Measurements from ENCODE around the gene SLF2. TPM values are rescaled to one million over a fixed set of nuclear protein-coding genes. Genes with fewer than 3 reads are reported as not detected.
A peak's percentile ranks its signal among the peaks of the same experiment; 100 is the strongest.

Gene SLF2
- total RNA-seq, 1 experiment from 2014 or later = 10.7 TPM

DNA sequence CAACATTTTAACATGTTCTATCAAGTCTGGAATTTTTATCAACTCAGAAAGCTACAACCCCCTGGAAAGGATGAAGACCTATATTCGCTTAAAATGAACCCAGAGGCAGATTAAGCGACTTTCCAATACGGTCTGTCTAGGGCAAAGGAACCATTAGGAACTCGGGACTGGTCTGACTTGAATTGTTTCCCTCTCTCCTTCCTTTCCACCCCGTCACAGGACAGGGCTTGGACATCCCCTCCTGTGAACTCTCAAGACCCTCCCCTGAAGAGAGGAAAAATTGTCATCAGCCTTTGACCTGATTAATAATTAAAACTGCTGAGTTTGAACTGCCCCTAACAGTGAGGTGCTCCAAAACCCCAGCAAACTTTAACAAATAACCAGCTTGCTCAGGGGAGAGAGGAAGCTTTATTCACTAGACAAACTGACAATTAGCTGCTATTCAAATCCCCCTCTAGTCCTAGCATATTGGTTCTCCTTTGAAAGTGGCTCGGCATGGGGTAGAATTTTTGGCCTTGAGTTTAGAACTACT, 22.6 kb upstream of the SLF2 start:
- Histone ChIP-seq H3K9me3 (no peaks in the 10 kb centered on the region), H3K27me3 (no peaks in the 10 kb centered on the region), H3K4me3 (no peak overlapping the region), H3K36me3 (no peaks in the 10 kb centered on the region)
- no peak for DNase-seq

DNA sequence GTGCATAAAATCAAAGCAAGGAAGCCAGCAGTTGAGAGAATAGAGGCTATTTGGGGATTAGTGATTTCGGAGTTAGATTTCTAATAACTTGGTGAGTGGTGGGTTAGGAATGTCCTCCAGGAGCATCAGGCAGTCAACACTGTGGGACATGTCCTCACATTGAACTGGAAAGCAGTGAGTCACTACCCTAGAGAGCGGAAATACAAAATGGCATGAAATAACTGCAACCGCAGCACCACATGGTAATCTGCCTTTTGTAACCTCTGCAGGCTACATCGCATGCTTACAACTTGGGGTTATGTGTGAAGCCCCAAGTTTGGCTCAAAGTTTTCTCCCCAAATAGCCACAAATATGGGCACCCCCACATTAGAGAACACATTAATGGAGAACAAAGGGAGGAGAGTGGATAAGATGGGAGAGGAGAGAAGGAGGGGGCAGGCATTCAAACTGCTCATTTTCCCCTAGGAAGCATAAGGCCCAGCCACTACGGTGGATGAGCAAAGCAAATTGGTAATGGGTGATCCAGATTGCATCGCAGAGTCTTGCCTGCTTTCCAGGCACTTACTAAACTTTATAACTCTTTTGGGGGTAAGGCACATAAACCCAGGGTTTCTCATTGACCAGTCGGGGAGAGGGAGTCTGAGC, 22.0 kb upstream of the SLF2 start:
- Histone ChIP-seq H3K9me3 (no peaks in the 10 kb centered on the region), H3K36me3 (no peaks in the 10 kb centered on the region), H3K4me3 (no peak overlapping the region), H3K27me3 (no peaks in the 10 kb centered on the region)
- DNase-seq = peak; percentile 80

DNA sequence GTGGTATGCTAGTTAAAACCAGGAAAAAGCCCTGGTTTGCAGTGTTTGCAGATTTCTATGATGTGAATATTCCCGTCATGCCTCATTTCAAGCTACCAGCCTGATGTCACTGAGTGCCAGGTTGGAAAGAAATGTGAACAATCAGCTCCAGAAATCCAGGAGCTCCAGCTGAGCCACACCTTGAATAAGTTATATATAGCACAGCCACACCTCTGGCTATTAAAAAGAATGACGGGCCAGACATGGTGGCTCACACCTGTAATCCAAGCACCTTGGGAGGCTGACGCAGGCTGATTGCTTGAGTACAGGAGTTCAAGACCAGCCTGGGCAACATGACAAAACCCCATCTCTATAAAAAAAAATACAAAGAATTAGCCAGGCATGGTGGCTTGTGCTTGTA, 18.7 kb upstream of the SLF2 start:
- DNase-seq = no peak
- H3K9me3 ChIP-seq = no peaks in the 10 kb centered on the region
- H3K4me3 ChIP-seq = no peak overlapping the region
- no peaks in the 10 kb centered on the region for H3K36me3 ChIP-seq
- H3K27me3 ChIP-seq = no peaks in the 10 kb centered on the region

DNA sequence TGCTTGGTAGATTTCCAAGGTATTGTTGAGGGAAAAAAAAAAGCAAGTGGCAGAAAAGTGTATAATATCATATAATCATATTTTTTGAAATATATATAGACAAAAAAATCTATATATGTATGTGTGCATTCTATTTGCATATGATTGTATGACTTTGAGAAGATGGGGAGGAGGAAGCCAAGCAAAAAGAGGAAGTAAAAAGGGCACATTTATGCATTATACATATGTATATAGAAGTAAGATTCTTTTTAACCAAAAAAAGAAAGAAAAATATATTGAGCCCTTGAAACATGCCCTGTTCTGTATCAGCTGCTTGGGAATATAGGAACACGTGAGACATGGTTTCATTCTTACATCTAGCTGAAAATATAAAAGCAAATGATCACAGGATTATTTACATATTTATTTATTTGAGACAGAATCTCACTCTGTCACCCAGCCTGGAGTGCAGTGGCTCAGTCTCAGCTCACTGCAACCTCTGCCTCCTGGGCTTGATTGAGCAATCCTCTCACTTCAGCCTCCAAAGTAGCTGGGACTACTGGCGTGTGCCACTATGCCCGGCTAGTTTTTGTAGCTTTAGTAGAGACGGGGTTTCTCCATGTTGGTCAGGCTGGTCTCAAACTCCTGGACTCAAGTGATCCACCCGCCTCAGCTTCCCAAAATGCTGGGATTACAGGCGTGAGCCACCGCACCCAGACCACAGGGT, 18.0 kb upstream of the SLF2 start:
- no peaks in the 10 kb centered on the region for H3K9me3 ChIP-seq
- H3K27me3 ChIP-seq = no peaks in the 10 kb centered on the region
- DNase-seq = no peak
- no peak overlapping the region for H3K4me3 ChIP-seq
- H3K36me3 ChIP-seq = no peaks in the 10 kb centered on the region

DNA sequence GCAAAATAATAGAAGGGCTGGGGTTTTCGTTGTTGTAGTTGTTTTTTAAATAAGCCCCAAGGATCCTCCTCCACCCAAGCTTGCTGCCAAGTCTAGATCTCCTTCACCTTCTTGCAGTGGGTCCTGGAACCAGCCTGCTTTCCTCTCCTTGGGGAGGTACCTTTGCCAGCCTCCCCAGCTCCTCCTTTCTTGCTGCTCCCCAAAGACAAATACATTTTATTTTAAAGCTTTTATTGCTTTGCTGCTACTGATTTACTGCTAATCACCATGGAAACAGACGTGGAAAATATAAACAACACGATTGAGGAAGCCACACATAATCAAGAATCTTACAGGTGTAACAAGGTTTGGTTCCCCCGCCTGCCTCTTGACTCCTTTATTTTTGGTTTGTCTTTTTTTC, 17.4 kb upstream of the SLF2 start:
- Histone ChIP-seq H3K9me3 (no peaks in the 10 kb centered on the region), H3K27me3 (no peaks in the 10 kb centered on the region), H3K36me3 (no peaks in the 10 kb centered on the region), H3K4me3 (no peak overlapping the region)
- no peak for DNase-seq

DNA sequence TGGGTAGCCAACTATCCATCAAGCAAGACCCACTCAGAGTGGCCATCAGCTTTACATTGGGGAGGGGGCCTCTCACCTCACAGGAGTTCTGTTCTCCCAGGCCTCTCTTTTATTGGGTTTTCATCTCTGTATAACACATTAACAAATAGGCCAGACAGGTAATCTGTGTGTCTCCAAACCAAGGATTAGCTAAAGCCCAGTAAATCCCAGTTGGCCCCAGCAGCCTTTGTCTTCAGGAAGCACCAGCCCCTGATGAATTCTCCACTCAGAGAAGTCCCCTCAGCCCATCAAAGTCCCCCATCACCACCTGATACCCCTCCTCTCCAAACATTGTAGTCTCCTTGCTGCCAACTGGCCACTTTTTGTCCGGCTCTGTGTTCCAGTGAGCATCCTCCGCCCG, 16.9 kb upstream of the SLF2 start:
- no peak for DNase-seq
- no peaks in the 10 kb centered on the region for H3K36me3 ChIP-seq
- no peaks in the 10 kb centered on the region for H3K9me3 ChIP-seq
- no peak overlapping the region for H3K4me3 ChIP-seq
- H3K27me3 ChIP-seq = no peaks in the 10 kb centered on the region

DNA sequence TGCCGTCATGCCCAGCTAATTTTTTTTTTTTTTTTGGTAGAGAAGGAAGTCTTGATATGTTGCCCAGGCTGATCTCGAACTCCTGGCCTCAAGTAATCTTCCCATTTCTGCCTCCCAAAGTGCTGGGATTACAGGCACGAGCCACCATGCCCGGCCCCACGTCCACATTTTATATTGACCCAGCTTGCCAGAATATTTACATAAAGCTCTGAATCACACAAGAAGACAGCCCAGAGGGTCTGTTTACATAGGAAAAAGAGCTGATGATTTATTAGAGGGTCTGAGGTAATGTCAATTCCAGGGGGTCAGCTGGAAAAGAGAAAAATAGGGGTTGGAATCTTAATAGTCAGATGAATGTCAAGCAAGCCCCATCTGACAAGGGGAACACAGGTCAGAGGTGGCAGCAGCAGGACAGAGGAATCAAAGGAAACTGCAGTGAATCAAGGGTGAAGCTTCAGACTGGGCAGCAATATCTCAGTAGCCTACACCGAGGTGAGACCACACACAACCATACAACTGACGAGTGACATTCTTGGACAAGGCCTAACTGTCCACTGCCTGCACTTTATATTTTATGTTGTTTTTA, 15.8 kb upstream of the SLF2 start:
- no peak for DNase-seq
- Histone ChIP-seq H3K9me3 (no peaks in the 10 kb centered on the region), H3K36me3 (no peaks in the 10 kb centered on the region), H3K27me3 (no peaks in the 10 kb centered on the region), H3K4me3 (no peak overlapping the region)

DNA sequence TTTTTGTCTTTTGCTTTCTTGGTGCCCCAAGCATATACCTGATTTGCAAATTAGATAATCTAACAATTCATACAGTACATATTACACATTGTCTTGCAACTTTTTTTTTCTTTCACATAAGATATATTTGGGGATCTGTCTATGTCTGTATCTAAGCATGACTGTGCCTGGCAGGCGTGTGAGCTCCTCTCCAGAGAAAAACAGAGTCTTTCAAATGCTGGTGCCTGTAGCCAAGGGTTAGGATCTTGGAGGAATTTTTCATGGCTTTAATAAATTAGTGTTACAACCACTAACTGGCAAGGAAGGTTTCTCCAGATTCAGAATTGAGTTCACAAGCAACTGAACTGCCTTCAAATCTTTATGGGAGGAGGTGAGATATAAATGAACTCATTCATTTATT, 14.8 kb upstream of the SLF2 start:
- H3K9me3 ChIP-seq = no peaks in the 10 kb centered on the region
- H3K4me3 ChIP-seq = no peak overlapping the region
- H3K27me3 ChIP-seq = no peaks in the 10 kb centered on the region
- DNase-seq = no peak
- no peaks in the 10 kb centered on the region for H3K36me3 ChIP-seq

DNA sequence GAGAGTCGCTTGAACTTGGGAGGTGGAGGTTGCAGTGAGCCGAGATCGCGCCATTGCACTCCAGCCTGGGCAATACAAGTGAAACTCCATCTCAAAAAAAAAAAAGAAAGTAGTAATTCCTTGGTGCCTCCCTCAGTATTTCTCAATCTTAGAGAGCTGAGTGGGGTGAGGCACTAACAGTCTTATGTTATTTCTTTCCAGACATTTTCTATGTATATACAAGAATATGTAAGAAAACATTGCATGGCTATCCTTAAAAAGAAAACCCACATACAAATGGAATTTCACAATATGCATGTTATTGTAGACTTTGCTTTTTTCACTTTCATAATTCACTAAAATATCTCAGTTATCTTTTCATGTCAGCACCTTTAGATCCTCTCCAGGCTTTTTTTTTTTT, 13.6 kb upstream of the SLF2 start:
- Histone ChIP-seq H3K36me3 (no peaks in the 10 kb centered on the region), H3K4me3 (no peak overlapping the region)
- DNase-seq = no peak

DNA sequence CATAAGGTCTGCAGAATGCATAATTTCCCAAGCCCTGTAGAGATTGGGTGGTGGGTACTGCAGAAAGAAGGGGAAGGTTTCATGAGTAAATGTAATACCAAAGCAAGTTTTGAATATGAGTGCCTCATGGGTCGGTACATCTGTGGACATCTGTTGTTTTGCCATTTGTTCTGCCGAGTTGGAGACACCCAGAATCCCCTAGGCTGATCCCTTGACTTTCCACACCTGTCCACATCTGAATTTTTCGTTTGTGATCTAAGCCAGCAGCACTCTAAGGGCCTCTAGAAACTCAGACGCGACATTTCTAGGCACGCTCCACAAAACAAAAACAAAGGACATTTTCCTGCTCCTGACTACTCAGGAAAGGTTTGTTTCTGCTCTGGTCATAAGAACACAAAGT, 11.7 kb upstream of the SLF2 start:
- no peaks in the 10 kb centered on the region for H3K27me3 ChIP-seq
- no peaks in the 10 kb centered on the region for H3K36me3 ChIP-seq
- H3K4me3 ChIP-seq = no peak overlapping the region
- no peaks in the 10 kb centered on the region for H3K9me3 ChIP-seq
- no peak for DNase-seq

More for the DNA sequence above, 13.6 kb upstream of the SLF2 start:
- H3K27me3 ChIP-seq = no peaks in the 10 kb centered on the region
- no peaks in the 10 kb centered on the region for H3K9me3 ChIP-seq

DNA sequence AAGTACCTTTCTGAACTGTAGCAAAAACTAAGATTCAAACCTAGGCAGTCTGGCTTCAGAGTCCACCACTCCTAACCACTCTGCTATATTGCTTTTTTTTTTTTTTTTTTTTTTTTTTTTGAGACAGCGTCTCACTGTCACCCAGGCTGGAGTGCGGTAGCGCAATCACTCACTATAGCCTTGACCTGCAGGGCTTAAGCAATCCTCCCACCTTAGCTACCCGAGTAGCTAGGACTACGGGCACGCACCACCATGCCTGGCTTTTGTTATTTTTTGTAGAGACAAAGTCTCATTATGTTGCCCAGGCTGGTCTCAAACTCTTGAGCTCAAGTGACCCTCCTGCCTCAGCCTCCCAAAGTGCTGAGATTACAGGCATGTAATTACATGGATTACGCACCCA, 10.1 kb upstream of the SLF2 start:
- H3K4me3 ChIP-seq = no peak overlapping the region
- H3K27me3 ChIP-seq = no peaks in the 10 kb centered on the region
- no peaks in the 10 kb centered on the region for H3K9me3 ChIP-seq
- no peaks in the 10 kb centered on the region for H3K36me3 ChIP-seq
- no peak for DNase-seq

DNA sequence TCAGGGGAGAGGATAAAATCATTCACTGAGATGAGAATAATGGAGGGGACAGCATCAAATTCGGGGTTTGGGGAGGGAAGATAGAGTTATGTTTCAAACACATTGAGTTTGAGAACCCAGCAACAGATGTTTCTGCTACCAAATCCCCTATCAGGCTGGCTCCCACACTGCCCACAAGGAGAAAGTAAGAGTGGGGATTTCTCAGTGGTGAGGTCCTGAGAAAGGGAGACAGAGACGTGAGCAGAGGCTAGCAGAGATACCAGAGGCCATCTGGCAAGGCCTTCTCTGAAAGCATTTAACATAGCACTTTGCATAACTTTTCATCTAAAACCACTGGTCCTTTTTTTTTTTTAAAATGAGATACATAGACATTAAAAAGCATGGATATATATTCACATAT, 7.8 kb upstream of the SLF2 start:
- no peaks in the 10 kb centered on the region for H3K36me3 ChIP-seq
- H3K9me3 ChIP-seq = no peaks in the 10 kb centered on the region
- no peaks in the 10 kb centered on the region for H3K27me3 ChIP-seq
- no peak overlapping the region for H3K4me3 ChIP-seq
- no peak for DNase-seq

DNA sequence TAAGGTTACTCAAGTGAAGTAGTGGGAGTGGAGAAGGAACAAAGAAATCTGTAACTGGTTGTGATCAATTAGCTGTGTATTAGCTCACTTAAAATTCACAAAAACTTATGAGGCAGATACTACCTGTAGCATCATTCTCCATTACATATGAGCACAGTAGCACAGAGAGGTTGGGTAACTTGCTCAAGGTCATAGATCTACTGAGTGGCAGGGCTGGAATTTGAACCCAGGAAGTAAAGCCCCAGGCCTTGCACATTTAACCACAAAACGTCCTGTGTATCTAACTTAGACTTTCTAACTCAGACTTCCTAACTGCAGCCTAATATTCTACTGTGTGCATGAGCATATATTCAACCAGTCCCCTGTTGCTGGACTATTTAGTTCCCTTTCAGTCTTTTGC, 5.6 kb upstream of the SLF2 start:
- Histone ChIP-seq H3K27me3 (no peaks in the 10 kb centered on the region), H3K4me3 (no peak overlapping the region), H3K9me3 (no peaks in the 10 kb centered on the region), H3K36me3 (no peaks in the 10 kb centered on the region)
- no peak for DNase-seq

DNA sequence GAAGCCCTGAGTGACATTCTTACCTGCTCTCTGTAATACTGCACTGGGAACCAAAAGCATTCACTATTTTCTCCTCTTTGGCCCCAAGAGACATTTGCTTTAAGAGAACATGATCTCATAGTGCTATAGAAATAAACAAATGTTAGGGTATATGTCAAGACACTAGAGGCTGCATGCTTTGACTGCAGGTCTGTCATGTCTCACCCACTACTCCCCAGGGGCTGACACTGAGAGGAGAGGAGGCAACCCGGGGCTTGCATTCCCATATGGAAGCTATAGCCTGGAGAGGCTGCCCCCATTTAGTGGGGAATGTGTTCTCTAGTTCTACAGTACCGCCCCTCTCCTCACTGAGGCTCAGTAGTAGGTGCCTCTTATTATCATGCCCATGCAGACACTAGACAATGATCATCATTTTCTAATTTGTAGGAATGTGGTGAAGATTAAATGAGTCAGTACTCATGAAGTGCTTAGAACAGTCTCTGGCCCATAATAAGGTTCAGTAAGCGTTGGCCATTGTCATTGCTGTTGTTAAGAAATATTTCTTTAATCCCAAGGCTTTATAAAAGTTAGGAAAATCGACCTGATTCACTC, 4.9 kb upstream of the SLF2 start:
- peak; percentile 20 for DNase-seq

DNA sequence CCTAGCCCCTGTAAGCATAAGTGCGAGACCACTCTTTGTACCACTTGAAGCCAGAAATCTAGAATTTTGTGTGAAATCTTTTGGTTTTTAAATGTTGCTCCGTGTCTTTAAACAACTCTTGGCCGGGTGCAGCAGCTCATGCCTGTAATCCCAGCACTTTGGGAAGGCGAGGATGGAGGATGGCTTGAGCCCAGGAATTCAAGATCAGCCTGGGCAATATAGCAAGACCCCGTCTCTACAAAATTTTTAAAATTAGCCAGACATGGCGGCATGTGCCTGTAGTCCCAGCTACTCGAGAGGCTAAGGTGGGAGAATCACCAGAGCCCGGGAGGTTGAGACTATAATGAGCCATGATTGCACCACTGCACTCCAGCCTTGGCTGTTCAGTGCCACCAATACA, 4.4 kb upstream of the SLF2 start:
- no peak overlapping the region for H3K4me3 ChIP-seq
- no peaks in the 10 kb centered on the region for H3K9me3 ChIP-seq
- no peak for DNase-seq
- no peaks in the 10 kb centered on the region for H3K36me3 ChIP-seq
- H3K27me3 ChIP-seq = no peaks in the 10 kb centered on the region

More for the DNA sequence above, 4.9 kb upstream of the SLF2 start:
- H3K4me3 ChIP-seq = no peak overlapping the region
- no peaks in the 10 kb centered on the region for H3K9me3 ChIP-seq
- no peaks in the 10 kb centered on the region for H3K27me3 ChIP-seq
- H3K36me3 ChIP-seq = no peaks in the 10 kb centered on the region

DNA sequence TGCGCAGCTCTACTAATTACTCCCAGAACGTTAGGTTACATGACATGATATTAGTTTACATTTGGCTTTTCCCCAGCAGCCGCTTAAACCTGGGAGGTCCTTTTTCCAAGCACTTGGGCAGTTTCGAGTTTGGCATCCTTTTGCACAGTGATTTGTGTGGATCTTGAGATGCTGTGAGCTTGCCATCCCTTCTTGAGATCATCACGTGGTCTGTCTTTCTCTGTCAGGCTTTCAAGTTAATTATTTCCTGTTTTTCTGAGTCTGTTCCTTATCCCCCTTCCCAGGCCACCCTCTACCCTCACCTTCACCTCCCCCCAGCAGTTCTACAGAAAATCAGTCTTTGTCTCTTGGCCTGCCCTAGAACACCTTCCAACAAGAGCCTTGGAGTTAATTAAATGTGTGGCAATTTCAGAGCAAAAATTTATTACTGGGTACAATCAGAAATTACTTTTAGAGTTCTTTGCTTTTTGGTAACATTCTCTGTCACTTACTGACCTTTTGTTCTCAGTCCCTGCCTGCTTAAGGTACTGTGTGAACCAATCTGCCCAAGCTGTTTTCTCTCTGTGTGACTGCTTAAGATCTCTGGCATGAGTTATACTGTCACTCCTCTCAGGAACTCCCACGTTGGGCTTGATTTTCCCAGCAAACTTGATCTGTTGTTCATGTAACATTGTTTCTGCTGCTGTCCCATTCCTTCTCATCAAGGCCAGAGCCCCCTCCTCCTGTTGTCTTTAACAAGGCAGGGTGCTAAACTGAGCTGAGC, 3.1 kb upstream of the SLF2 start:
- no peaks in the 10 kb centered on the region for H3K27me3 ChIP-seq
- no peak overlapping the region for H3K4me3 ChIP-seq
- H3K36me3 ChIP-seq = no peaks in the 10 kb centered on the region; the same call in 1 of the 2 replicates
- no peaks in the 10 kb centered on the region for H3K9me3 ChIP-seq
- DNase-seq = no peak

DNA sequence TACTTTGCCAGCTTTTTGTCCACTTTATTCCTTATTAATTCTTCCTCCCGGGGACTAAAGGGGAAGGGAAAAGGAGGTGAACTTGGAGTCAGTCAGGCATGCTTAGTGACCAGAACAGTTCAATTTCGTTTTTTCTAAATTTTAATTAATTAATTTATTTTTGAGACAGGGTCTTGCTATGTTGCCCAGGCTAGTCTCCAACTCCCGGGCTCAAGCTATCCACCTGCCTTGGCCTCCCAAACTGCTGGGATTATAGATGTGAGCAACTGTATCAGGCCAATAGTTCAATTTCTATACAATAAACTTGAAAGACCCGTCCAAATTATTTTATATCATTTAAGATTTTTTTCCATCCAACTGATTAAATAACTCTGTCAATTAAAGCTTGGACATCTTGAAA, 1.3 kb upstream of the SLF2 start:
- DNase-seq = no peak
- peaks cover 15% of the 10 kb centered on the region for H3K36me3 ChIP-seq
- no peaks in the 10 kb centered on the region for H3K9me3 ChIP-seq
- no peak overlapping the region for H3K4me3 ChIP-seq
- H3K27me3 ChIP-seq = no peaks in the 10 kb centered on the region

Data from MG63 (cell line).